Motor neuron (in vitro differentiated cells): Measurements from ENCODE around the gene NDUFS7. TPM values are rescaled to one million over a fixed set of nuclear protein-coding genes. Genes with fewer than 3 reads are reported as not detected.

ENCODE experiments used
- ATAC-seq, 8 experiments: fragments of 200-7000 bp; cut with Tn5 transposase; replicated peaks in 6 of 8; 2 replicates each; pipeline ENCODE4 v1.8.0; 2021; ENCODE audit warnings: mild to moderate bottlenecking in 8 of 8, moderate library complexity in 8 of 8
- H3K27ac ChIP-seq, 2 donors: fragments of 250-450 bp; sonication (Bioruptor Pico); 2 replicates each; pipeline ENCODE4 v1.9.0; 2021; ENCODE audit warnings: antibody characterized with exemption in 2 of 2, mild to moderate bottlenecking in 2 of 2, moderate library complexity in 1 of 2
- H3K4me1 ChIP-seq, 2 donors: fragments of 250-450 bp; sonication (Bioruptor Pico); replicated peaks in 1 of 2; 2 replicates each; pipeline ENCODE4 v1.6.1; 2021; ENCODE audit warnings: antibody characterized with exemption in 2 of 2, mild to moderate bottlenecking in 2 of 2, moderate library complexity in 1 of 2
- H3K4me3 ChIP-seq, 5 donors: fragments of 250-450 bp; sonication (Bioruptor Pico); 2 replicates each; pipeline ENCODE4 v1.9.0; 2021; ENCODE audit warnings: antibody characterized with exemption in 5 of 5, mild to moderate bottlenecking in 5 of 5, moderate library complexity in 4 of 5
- WGBS, 10 experiments: fragments of 450-650 bp; shearing (Covaris generic); methylation state at CpG; one replicate each; pipeline ENCODE4 v1.0.0; 2022; 5-methylcytosine and 5-hydroxymethylcytosine counted together
- in situ Hi-C, 9 experiments: fragments of 400-800 bp; cut with MboI; loops; one replicate each; pipeline ENCODE4 v1.15.0; 2021; ENCODE audit warnings: low sequenced_read_pairs in 9 of 9, low pct_unique_long_range_greater_than_20kb in 2 of 9; ENCODE audit not compliant: unreplicated experiment in 9 of 9
- total RNA-seq, 8 experiments: library from RNA; unstranded; fragments of 300-600 nt; gene quantifications; 2 replicates each; pipeline versions ENCODE4 v1.2.3 to v1.2.4, GENCODE V29; 2022

NDUFS7 gene
- total RNA-seq, 8 experiments from 2014 or later: 82.8 to 117 (median 89.1) TPM

DNA sequence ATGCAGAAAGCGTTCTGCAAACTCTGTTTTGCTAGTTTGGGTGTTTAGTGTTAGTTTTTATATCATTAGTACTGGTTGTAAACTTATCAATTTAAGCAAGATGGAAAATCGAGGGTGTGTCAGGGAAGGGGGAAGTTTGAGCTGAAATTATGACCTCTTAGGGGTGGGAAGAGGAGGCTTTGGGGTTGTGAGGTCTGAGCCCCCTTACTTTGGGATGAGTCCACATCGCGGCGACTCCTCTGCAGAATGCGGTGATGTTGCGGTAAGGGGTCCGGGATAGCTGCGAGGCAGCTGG is 743 bp upstream of the NDUFS7 start:
- H3K27ac ChIP-seq: no peak overlapping the region
- H3K4me3 ChIP-seq: peak overlapping the region in 3 of 5 donors; percentile 5 to 93 (median 69)
- 0 to 100% (median 50%) methylated on average over 1 to 8 of the region's 9 CpGs; no CpG with 5 or more reads in 3 of the 10 experiments for WGBS, 10 experiments
- in situ Hi-C loops: no loop called here
- H3K4me1 ChIP-seq: peaks cover 13 to 14% of the 10 kb centered on the region in 2 donors
- no peak for ATAC-seq

DNA sequence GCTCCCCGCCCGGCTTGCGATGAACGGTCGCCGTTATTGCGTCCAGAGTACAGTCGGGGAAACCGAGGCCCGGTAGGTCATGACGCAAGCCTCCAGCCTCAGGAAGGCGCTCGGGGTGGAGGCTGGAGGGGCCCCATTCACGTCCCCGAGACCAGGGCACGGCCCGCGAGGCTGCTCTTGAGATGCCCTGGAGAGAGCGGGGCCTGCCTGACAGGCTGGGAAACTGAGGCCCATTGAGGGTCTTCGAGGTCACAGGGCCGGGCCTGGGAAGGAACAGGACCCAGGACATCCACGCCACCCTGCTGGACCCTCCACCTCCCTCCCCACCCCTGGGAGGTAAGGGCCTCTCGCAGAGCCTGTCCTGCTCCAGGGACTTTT is 367 bp downstream of the NDUFS7 start:
- peak in 5 of 8 experiments; percentile 1 to 10 (median 3) for ATAC-seq
- peak overlapping the region; percentile 63 to 93 (median 65) for H3K4me3 ChIP-seq
- H3K27ac ChIP-seq: peak overlapping the region; percentile 87 to 94
- WGBS, 10 experiments: 0 to 3% (median 0%) methylated on average over 5 to 13 of the region's 23 CpGs; no CpG with 5 or more reads in 6 of the 10 experiments
- in situ Hi-C loops: no loop called here
- H3K4me1 ChIP-seq: peaks cover 13 to 14% of the 10 kb centered on the region in 2 donors

DNA sequence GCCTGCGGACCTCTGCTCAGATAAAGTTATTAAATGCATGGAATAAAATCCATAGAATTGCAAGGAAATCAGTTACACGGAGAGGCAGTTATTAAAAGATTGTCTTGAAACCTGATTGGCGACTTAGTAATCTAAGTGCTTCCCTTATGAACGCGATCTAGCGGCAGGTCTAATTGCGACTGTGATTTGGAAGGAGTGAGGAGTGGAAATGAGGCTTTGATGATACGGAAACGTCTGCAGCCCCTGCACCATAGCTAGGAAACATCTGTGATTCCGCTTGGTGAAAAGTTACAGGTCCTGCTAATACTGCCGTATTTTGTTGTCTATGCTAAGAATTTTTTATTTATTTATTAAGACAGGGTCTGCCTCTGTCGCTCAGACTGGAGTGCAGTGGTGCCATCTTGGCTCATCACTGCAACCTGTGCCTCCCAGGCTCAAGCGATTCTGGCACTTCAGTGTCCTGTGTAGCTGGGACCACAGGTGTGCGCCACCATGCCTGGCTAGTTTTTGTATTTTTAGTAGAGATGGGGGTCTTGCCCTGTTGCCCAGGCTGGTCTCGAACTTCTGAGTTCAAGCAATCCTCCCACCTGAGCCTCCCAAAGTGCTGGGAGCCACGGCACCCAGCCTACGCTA is 887 bp downstream of the NDUFS7 start:
- ATAC-seq: no peak
- 0 to 70% (median 32%) methylated on average over 1 to 12 of the region's 17 CpGs; no CpG with 5 or more reads in 2 of the 10 experiments for WGBS, 10 experiments
- H3K27ac ChIP-seq: peak overlapping the region in 1 of 2 donors; percentile 94
- H3K4me3 ChIP-seq: peak overlapping the region; percentile 63 to 93 (median 65)
- H3K4me1 ChIP-seq: peaks cover 13 to 14% of the 10 kb centered on the region in 2 donors
- in situ Hi-C loops: no loop called here

DNA sequence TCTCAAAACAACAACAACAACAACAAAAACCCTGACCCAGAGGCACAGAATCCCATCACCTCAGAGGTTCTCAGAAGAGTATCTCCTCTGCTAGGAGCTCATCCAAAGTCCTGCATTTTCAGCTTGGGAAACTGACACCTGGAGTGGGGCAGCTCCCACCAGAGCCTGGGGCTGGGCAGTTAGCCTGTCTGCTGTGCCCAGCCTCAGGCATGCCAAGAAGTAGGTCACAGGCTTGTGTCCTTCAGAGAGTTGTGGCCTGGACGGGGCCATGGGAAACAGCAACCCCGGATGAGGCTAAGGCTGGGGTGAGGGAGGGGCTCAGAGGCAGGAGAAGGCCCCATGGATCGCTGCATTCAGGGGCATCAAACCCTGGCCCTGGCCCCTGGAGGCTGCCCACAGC is 2.1 kb downstream of the NDUFS7 start:
- in situ Hi-C loops: no loop called here
- H3K4me1 ChIP-seq: peaks cover 13 to 14% of the 10 kb centered on the region in 2 donors

DNA sequence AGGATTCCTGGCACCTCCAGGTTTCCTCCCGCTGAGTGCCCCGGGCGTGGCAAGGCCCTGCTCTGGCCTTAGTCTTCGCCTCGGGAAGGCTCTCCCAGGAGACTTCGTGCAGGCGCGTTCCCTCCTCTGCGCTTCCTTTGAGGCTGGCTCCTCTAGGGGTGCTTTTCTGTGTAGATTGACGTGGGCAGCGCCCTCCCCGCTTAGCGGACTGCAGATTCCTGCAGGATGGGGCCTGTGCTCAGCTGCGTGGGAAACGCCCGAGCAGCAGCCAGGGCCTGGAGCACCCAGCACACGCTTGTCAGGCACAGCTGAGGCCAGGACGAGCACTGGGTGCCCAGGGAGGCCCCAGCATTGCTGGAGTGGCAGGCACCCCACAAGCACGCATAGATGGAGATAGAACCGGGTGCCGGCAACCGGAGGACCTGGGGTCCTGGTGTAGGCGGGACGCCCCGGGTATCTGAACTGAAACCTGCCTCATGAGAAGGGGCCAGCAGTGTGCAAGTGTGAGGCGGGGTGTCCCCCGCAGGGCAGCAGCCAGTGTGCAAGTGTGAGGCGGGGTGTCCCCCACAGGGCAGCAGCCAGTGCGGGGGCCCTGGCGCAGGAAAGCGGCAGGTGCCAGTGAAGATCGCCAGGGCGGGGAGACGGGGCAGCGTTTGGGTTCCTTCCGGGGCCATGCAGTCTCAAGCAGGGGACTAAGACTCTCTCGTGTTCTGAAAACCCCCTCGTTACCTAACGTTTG is 3.4 kb downstream of the NDUFS7 start:
- in situ Hi-C loops: no loop called here
- H3K27ac ChIP-seq: no peak overlapping the region
- no peak overlapping the region for H3K4me3 ChIP-seq
- no peak for ATAC-seq
- peaks cover 5 to 7% of the 10 kb centered on the region in 2 donors for H3K4me1 ChIP-seq
- 59 to 100% (median 91%) methylated on average over 2 to 8 of the region's 39 CpGs; no CpG with 5 or more reads in 6 of the 10 experiments for WGBS, 10 experiments

More for the DNA sequence above, 2.1 kb downstream of the NDUFS7 start:
- no peak for ATAC-seq
- 80% methylated on average over 1 of the region's 3 CpGs; no CpG with 5 or more reads in 9 of the 10 experiments for WGBS, 10 experiments
- no peak overlapping the region for H3K27ac ChIP-seq
- H3K4me3 ChIP-seq: no peak overlapping the region

DNA sequence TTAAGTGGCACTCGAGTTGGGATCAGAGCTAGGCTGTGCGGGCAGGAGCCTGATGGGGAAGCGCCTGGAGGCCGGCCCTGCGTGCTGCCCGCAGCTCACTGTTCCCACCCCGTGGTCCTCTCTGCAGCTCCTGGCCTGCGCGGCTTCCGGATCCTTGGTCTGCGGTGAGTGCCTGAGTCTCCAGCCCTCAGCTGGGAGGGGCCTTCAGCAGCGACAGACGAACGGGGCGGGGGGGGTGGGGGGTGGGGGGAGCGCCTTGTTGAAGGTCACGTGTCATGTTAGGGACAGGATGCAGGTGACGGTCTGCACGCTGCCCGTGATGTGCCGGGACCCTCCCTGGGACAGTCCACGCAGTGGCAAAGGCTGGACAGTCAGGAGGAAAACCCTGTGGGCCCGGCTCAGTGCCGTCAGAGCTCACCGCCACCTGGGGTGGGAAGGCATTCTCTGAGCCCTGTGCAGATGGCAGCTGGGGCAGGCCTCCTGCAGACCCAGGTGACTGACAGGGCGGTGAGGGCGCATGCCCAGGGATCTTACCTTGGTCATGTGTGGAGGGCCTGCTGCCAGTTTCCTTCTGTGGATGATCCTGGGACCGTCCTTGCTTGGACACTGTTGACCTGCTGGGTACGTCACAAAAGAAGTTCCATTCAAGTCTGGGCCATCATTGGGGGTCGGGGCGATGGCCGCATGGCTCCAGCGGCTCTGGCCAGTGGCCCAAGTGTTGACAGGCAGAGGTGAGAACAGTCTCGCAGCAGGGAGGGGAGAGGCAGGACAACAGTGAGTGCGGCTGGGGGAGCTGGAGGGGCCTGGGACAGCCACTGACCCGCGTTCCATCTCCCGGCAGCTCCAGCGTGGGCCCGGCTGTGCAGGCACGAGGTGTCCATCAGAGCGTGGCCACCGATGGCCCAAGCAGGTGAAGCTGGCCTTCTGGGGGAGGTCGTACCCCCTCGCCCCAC is 4.3 kb downstream of the NDUFS7 start:
- peaks cover 5 to 7% of the 10 kb centered on the region in 2 donors for H3K4me1 ChIP-seq
- 92 to 100% (median 99%) methylated on average over 2 to 6 of the region's 45 CpGs; no CpG with 5 or more reads in 6 of the 10 experiments for WGBS, 10 experiments
- in situ Hi-C loops: no loop called here
- no peak overlapping the region for H3K4me3 ChIP-seq
- no peak for ATAC-seq
- no peak overlapping the region for H3K27ac ChIP-seq

DNA sequence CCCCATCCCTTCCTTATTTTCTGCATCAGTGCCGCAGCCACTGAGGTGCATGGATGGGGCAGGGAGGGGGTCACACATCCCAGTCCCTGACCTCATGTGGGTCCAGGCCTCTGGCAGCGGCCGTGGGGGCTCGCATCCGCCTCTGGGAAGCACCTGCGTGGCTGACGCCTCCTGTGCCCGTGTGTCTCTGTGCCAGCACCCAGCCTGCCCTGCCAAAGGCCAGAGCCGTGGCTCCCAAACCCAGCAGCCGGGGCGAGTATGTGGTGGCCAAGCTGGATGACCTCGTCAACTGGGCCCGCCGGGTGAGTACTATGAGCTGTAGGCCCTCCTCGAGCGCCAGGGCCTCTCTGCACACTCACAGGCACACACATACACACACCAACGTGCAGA is 4.9 kb downstream of the NDUFS7 start:
- WGBS, 10 experiments: 92 to 100% (median 99%) methylated on average over 1 to 4 of the region's 17 CpGs; no CpG with 5 or more reads in 6 of the 10 experiments
- no peak overlapping the region for H3K27ac ChIP-seq
- peak in 1 of 8 experiments; percentile 1 for ATAC-seq
- H3K4me1 ChIP-seq: peaks cover 5 to 7% of the 10 kb centered on the region in 2 donors
- no peak overlapping the region for H3K4me3 ChIP-seq
- in situ Hi-C loops: no loop called here

DNA sequence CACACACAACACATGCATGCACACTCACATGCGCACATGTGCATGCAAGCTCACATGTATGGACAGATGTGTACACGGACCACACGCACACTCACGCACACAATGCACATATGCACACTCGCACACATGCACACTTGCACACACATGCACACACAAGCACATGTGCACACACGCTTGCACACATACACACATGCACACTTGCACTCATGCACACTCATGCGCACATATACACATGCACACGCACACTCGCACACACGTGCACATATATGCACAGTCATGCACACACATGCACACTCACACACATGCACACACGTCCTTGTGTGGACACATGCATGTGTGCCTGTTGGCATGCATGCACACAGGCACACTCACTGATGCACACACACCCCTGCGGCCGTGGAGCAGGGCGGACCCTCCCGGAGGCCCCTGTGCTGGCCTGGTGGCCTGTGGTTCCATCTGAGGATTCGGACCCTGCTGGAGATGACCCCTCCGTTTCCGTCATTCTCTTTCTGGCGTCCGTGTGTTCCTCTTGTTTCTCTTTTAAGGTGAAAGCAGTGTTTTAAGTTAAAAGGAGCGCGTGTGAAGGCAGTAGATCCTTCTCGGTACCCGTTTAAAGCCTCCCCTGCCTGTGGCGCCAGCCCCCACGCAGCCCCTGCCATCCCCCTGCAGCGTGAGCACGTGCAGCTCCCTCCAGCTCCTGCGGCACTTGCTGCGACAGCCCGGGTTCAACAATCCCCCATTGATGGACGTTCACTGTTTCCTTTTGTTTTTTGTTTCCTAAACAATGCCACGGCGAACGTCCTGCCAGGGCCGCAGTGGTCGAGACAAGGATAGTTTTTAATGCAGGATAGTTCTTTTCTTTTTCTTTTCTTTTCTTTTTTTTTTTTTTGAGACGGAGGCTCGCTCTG is 5.6 kb downstream of the NDUFS7 start:
- peak in 3 of 8 experiments; percentile 4 to 6 (median 4) for ATAC-seq
- in situ Hi-C loops: no loop called here
- Histone ChIP-seq H3K4me1 (peaks cover 5 to 7% of the 10 kb centered on the region in 2 donors), H3K27ac (no peak overlapping the region), H3K4me3 (no peak overlapping the region)
- 89 to 100% (median 95%) methylated on average over 1 to 17 of the region's 39 CpGs; no CpG with 5 or more reads in 1 of the 10 experiments for WGBS, 10 experiments

DNA sequence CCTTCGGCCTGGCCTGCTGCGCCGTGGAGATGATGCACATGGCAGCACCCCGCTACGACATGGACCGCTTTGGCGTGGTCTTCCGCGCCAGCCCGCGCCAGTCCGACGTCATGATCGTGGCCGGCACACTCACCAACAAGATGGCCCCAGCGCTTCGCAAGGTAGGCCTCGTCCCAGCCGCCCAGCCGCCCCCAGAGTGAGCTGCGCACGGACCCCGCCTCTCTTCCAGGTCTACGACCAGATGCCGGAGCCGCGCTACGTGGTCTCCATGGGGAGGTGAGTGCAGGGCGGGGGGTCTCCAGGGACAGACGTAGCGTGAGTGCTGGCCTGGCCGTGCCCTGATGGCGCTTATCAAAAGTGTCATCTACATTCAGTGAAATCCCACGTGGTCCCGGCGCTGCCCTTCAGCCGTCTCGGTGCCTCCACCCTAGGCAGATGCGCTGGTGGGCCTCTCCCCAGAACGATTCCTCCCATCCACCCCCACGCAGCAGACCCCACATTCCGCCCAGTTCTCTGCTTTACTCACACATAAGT is 7.2 kb downstream of the NDUFS7 start:
- in situ Hi-C loops: no loop called here
- ATAC-seq: no peak
- no peak overlapping the region for H3K4me3 ChIP-seq
- no peak overlapping the region for H3K27ac ChIP-seq
- WGBS, 10 experiments: 40 to 100% (median 82%) methylated on average over 1 to 9 of the region's 42 CpGs; no CpG with 5 or more reads in 4 of the 10 experiments
- H3K4me1 ChIP-seq: peaks cover 0 to 5% of the 10 kb centered on the region in 2 donors

DNA sequence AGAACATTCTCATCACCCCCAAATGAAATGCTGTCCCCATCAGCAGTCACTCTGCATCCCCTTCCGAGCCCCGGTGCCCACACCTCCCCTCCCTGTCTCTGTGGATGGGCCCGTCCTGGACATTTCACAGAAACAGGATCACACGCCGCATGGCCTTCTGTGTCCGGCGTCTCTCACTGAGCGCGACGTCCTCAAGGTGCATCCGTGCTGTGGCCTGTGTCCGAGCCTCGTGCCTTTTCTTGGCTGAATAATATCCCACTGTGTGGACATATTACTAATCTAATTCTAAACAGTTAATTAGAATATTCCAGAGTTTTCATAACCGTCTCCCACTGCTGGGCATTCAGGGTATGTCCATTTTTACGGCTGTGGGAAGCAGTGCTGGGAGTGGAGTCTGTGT is 8.7 kb downstream of the NDUFS7 start:
- Histone ChIP-seq H3K27ac (no peak overlapping the region), H3K4me3 (no peak overlapping the region), H3K4me1 (peaks cover 0 to 5% of the 10 kb centered on the region in 2 donors)
- 80 to 100% (median 96%) methylated on average over 1 to 13 of the region's 15 CpGs; no CpG with 5 or more reads in 4 of the 10 experiments for WGBS, 10 experiments
- in situ Hi-C loops: no loop called here
- no peak for ATAC-seq

DNA sequence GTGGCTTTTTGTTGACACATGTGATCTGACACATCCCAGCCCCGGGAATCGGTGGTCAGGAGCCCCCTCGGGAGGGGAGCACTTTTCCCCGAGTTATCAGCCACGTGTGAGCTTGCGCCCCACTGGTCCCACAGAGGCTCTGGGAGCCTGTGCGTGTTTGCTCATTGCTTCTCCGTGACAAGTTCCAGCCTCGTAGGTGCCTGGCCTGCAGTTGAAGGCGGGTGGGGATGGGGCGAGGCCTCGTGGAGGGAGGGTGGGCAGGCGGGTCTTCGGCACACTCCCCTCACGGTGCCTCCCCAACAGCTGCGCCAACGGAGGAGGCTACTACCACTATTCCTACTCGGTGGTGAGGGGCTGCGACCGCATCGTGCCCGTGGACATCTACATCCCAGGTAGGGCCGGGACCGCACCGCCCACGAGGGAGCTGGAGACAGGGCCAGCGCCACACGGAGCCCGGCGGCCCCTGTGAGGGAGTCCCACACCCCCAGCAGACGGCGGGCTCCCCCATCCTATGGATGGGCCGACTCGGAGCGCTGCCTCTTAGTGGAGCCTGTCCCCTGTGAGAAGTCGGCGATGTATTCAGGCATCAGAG is 9.3 kb downstream of the NDUFS7 start:
- Histone ChIP-seq H3K27ac (no peak overlapping the region), H3K4me1 (peaks cover 0 to 5% of the 10 kb centered on the region in 2 donors), H3K4me3 (no peak overlapping the region)
- 100% methylated on average over 2 to 8 of the region's 37 CpGs; no CpG with 5 or more reads in 8 of the 10 experiments for WGBS, 10 experiments
- ATAC-seq: no peak
- in situ Hi-C loops: no loop called here
